ENCODE data around the gene ATXN10.

ATXN10 gene

GRCh38 chr22:45683248-45683647 is 11.6 kb downstream of the ATXN10 start:
- no peak for TF ChIP-seq CTCF (IDR thresholded peaks at IDR 0.05; ENCODE audit: low read depth, low read length)
- DNase-seq (ENCODE audit: extremely low read depth, low read depth), result no peak

- TF ChIP-seq CTCF (IDR thresholded peaks at IDR 0.05; ENCODE audit: low read depth, low read length), result no peak
- no peak for DNase-seq (ENCODE audit: extremely low read depth, low read depth)
Measured at GRCh38 chr22:45683680-45684079, 12.0 kb downstream of the ATXN10 start.

DNA sequence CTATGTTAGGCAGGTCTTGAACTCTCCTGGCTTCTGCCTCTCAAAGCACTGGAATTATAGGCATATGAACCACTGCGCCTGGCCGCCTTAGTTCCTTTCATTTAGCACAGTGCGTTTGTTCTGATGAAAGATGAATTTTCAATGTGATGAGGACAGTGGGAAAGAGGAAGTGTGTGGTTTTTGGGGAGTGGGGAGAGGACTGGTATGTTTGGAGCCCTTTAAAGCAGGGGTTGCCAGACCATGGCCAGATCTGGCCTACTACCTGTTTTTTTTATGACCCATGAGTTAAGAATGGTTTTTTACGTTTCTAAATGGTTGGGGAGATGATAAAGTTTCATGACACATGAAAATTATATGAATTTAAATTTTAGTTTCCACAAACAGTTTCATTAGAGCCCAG is 12.5 kb downstream of the ATXN10 start:
- DNase-seq (ENCODE audit: extremely low read depth, low read depth), result no peak
- TF ChIP-seq CTCF (IDR thresholded peaks at IDR 0.05; ENCODE audit: low read depth, low read length), result no peak

DNA sequence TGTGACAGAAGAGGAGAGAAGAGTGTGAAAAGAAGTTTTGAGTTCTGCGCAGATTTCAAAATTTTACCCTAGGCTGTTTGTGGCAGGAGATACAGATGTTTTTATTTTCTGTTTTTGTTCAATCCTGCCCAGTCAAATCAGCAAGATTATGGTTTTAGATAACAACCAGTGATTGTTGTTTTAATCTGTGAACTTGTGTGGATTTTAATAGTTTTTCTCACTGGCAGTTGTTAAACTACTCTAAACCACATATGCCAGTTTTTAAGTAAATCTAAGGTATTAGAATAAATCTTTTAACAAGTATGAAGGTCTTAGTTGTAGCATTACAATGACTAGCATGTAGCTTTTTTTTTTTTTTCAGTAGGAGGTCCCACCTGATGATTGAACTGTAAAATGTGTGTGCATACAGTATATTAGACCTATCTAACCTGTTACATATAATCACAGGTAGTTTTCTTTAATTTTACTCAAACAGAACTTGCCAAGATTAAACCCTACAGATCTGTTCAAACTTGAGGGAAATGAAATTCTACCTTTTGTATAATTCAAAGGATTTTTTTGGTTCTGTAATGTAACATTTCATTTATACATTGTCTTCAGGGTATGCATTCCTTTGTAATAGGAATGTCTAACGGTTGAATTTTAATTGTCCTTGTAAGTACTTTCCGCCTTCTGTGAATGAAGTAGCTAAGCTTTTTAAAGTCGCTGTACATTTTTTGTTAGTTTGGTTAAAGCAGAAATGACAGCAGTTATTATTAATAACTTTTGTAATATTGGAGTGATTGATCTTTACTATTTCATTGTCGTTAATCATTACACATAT is 13.3 kb downstream of the ATXN10 start:
- no peak for DNase-seq (ENCODE audit: extremely low read depth, low read depth)
- TF ChIP-seq CTCF (IDR thresholded peaks at IDR 0.05; ENCODE audit: low read depth, low read length), result no peak

DNA sequence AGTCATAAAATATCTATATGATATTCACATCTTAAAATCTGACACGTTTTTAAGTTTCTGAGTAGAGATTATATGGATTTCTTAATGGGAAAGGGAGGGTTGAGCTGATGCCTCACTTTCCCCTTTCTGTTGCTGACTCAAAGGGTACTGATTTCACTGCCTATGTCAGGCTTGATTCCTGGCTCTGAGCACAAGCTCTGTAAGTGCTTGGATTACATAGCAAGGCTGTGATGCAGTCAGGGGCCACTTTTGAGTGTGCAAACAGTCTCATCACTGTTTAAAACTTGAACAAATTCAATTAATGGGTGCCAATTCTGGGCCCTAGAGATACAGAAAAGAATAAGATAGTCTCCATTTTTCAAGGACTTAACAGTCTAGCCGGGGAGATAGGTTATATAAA is 14.4 kb downstream of the ATXN10 start:
- no peak for TF ChIP-seq CTCF (IDR thresholded peaks at IDR 0.05; ENCODE audit: low read depth, low read length)
- DNase-seq (ENCODE audit: extremely low read depth, low read depth), result no peak

DNA sequence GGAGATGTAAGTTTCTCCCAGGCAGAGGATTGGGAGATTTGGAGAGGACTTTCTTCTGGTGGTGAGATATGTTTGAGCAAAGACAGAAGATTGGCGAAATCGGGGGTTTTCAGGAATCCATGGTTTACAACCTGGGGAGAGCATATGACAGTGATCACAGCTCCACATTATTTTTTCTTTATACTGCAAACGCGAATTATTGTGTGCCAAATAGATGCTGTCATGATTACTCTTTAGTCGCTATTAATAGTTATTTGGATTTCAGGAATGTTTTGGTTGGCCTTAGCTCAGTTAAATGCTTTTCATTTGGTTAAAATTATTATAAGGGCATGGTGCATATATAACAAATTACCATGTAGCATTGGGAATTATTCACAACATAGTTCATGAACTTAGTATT is 15.2 kb downstream of the ATXN10 start:
- TF ChIP-seq CTCF (IDR thresholded peaks at IDR 0.05; ENCODE audit: low read depth, low read length), result no peak
- DNase-seq (ENCODE audit: extremely low read depth, low read depth), result no peak

GRCh38 chr22:45688600-45689080 is 17.0 kb downstream of the ATXN10 start:
- DNase-seq (ENCODE audit: extremely low read depth, low read depth), result peak; percentile 52
- TF ChIP-seq CTCF (IDR thresholded peaks at IDR 0.05; ENCODE audit: low read depth, low read length), result no peak

Data from AG09319 (cell line).